ENCODE results near the gene TRIM9.

Gene TRIM9

GRCh38 chr14:50926851-50927386, 168.0 kb downstream of the TRIM9 start:
- H3K4me3 ChIP-seq (ENCODE audit: low read depth in 1 of 2, low read length in 1 of 2), result peak overlapping the region; percentile 47 to 52
- no peaks in the 10 kb centered on the region for H3K27me3 ChIP-seq
- H3K27ac ChIP-seq, result peak overlapping the region; percentile 86
- H3K36me3 ChIP-seq, result peaks cover 88% of the 10 kb centered on the region
- no peaks in the 10 kb centered on the region for H3K9me3 ChIP-seq
- TF ChIP-seq, protein P1, sequence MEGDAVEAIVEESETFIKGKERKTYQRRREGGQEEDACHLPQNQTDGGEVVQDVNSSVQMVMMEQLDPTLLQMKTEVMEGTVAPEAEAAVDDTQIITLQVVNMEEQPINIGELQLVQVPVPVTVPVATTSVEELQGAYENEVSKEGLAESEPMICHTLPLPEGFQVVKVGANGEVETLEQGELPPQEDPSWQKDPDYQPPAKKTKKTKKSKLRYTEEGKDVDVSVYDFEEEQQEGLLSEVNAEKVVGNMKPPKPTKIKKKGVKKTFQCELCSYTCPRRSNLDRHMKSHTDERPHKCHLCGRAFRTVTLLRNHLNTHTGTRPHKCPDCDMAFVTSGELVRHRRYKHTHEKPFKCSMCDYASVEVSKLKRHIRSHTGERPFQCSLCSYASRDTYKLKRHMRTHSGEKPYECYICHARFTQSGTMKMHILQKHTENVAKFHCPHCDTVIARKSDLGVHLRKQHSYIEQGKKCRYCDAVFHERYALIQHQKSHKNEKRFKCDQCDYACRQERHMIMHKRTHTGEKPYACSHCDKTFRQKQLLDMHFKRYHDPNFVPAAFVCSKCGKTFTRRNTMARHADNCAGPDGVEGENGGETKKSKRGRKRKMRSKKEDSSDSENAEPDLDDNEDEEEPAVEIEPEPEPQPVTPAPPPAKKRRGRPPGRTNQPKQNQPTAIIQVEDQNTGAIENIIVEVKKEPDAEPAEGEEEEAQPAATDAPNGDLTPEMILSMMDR (IDR thresholded peaks at IDR 0.05), result no peak
- peaks cover 81 to 82% of the 10 kb centered on the region in 2 experiments for H3K4me1 ChIP-seq (ENCODE audit: control insufficient read depth in 1 of 2, insufficient read depth in 1 of 2, low read depth in 1 of 2, low read length in 1 of 2)

Data from neutrophil (primary cell).